Measurements from ENCODE around the gene VPS11.
A peak's percentile ranks its signal among the peaks of the same experiment; 100 is the strongest.

The VPS11 gene

DNA sequence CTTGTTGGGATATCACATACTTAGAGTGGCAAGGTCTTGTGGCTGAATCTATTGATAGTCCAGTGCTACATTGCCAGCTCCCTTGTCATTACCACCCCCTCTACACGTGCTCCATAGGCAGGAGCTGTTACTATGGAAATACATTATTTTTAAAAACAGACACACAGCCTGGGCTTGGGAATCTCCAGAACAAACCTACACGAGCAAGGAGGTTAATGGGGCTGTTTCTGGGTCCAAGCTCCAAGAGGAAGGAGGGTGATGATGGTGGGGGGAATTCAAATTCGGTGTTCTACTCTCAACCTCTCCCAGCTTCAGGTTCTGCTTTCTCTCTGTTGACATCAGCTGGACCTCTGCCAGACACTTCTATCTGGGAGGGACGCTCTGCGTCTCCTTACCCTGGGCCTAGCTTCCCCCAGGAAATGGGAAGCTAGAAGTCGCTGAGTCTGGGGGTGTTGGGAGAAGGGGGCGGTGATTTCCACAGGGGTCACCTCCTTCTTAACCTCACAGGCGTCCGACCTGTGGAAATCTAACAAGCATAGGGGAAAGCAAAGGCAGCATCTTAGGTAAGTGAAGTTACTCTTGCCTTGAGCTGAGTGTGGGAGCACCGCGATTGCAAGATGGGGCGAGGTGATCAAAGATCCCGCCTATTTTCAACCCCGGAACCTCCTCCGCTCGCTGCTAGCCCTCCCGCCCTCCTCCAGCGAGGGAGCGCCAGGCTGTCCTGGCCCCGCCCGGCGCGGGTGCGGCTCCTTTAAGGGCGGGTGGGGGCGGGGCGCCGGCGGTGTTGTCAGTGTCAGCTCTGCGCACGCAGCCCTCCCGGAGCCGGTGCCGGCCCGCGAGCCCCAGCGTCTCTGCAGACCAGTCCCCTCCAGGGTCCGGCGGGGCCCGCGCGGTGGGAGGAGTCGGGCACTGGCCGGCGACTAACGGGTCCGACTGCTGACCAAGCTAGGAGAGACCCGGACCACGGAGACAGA lies 39.2 kb downstream of the VPS11 start, which contains the start of gene C2CD2L:
TSS of gene C2CD2L (plus strand) at position 781 of the 974 bp plus-strand sequence. CDS start 398 bp downstream, outside the sequence.
- peak; percentile 94 for DNase-seq

DNA sequence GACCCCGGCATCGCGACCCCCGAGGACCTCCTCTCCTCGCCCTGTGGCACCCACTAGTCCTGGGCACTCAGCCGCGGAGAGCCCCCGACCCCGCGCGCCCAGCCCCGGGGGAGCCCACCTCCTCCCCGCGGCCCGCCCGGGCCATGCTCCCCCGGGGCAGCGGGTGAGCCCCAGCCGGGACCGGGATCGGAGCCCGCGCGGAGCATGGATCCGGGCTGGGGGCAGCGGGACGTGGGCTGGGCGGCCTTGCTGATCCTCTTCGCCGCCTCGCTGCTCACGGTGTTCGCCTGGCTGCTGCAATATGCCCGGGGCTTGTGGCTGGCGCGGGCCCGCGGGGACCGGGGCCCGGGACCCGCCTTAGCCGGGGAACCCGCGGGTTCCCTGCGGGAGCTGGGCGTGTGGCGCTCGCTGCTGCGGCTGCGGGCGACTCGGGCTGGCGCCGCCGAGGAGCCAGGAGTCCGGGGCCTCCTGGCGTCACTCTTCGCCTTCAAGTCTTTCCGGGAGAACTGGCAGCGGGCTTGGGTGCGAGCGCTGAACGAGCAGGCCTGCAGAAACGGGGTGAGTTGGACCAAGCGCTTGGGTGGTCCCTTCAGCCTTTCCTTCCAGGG lies 40.0 kb downstream of the VPS11 start:
- DNase-seq: no peak

GRCh38 chr11:119108146-119108856 lies 40.7 kb downstream of the VPS11 start:
- DNase-seq: peak; percentile 64

GRCh38 chr11:119108857-119109221 lies 41.2 kb downstream of the VPS11 start:
- no peak for DNase-seq

DNA sequence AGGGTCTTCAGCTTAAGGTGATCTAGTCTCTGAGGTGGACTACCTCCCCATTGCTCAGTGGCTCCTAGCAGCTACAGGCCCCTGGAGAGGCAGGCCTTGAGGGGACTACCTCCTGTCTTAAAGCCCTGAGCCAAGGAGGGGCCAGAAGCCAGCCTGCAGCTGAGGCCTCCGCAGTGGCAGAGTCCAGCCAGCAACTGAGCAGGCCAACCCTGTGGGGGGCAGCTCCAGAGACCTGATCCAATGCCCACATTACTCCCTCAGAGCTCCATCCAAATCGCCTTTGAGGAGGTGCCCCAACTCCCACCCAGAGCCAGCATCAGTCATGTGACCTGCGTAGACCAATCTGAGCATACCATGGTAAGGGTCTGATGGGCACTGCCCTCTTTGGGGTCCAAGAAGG lies 42.2 kb downstream of the VPS11 start:
- DNase-seq: no peak

- DNase-seq: no peak
Measured at GRCh38 chr11:119110439-119110838, 42.8 kb downstream of the VPS11 start.

- DNase-seq: no peak
Measured at GRCh38 chr11:119111361-119111925, 43.8 kb downstream of the VPS11 start.

GRCh38 chr11:119112314-119113020 lies 44.8 kb downstream of the VPS11 start:
- DNase-seq: no peak

DNA sequence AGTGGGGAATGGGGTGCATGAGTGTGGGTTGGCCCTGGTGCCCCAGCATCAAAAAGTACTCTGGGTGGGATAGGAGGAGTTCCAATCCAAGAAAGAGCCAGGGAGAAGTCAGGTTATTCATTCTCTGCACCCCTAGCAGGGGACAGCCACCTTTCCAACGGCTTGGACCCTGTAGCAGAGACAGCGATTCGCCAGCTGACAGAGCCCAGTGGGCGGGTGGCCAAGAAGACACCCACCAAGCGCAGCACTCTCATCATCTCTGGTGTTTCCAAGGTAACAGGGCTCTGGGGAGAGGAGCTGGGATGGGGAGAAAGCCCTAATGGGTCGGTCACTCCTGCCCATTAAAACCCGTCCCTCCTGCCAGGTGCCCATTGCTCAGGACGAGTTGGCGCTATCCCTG lies 46.1 kb downstream of the VPS11 start:
- no peak for DNase-seq

DNA sequence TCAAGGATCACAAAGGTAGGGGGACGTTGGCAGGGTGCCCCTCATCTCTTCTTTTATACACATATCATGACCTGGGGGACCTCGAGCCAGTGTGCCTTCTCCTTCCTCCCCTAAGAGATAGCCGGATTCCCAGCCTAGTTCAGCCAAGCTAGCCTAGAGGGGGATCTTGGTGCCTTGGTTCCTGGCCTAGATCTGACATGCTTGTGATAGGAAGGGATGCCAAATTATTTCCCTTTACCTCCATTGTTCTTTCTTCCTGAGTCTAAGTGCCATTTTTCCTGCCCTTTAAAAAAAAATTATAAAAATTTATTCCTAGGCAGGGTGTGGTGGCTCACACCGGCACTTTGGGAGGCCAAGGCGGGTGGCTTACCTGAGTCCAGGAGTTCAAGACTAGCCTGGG lies 46.7 kb downstream of the VPS11 start:
- DNase-seq: no peak

- no peak for DNase-seq
Measured at GRCh38 chr11:119115484-119116234, 48.0 kb downstream of the VPS11 start.

- DNase-seq: no peak
Measured at GRCh38 chr11:119116235-119116594, 48.6 kb downstream of the VPS11 start.

- no peak for DNase-seq
Measured at GRCh38 chr11:119116601-119117000, 49.0 kb downstream of the VPS11 start.

- DNase-seq: no peak
Measured at GRCh38 chr11:119117004-119117706, 49.5 kb downstream of the VPS11 start.

- DNase-seq: no peak
Measured at GRCh38 chr11:119118227-119118626, 50.6 kb downstream of the VPS11 start.

DNA sequence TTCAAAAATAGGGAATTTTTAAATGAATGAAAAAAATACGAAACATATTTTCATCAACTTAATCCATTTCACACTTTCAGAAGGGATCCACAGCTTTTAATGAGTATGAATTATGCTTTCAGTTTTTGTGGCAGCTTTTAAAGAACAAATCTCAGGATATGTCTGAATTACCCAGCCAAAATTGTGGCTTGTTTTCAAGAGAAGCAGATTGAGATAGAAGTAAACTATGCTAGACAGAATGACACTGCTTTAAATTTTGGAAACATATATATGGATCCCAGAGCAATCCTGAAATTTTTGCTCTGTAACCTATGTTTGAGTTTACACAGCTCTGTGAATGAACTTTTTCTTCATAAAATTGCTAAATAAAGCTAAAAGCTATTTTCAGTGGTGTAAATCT lies 51.3 kb downstream of the VPS11 start:
- DNase-seq: no peak

- peak; percentile 34 for DNase-seq
Measured at GRCh38 chr11:119120639-119121007, 53.0 kb downstream of the VPS11 start.

DNA sequence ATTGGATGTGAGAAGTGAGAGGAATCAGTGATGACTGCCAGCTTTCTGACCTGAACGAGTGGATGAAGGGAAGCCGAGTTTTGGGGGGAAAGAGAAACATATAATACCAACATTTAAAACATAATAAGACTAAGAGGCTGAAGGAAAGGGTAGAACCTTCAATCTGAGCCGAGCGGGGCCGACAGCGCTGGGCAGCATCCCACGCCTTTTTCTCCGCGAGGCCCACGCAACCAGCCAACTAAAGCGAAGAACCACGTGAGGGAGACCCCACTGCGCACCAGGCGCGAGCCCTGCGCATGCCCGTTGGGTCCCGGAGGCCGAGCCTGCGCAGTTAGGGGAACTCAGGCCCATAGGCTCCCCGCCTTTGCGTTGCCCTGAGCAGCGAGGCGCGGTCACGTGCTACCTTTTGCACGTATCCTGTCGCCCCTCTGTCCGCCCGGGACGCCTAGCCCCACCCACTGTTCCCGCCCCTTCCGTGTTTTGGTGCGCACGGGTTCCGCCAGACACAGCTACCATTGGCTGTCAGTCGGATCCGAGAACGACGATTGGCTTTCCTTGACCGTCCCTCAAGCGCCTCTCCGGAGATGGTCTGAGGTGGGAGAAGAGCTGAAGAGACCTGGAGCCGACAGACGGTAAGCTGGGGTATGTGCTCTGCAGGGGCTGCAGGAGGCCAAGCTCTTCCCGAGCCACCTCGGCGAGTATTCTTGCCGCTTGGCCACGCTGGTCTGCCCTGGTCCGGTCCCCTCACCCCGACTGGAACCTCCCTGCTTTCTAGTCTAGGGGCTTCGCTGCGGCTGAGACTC lies 53.6 kb downstream of the VPS11 start, which contains the start of gene HINFP:
TSS of gene HINFP (plus strand) at position 573 of the 803 bp plus-strand sequence. CDS start 5,365 bp downstream, outside the sequence.
- peak; percentile 99 for DNase-seq

DNA sequence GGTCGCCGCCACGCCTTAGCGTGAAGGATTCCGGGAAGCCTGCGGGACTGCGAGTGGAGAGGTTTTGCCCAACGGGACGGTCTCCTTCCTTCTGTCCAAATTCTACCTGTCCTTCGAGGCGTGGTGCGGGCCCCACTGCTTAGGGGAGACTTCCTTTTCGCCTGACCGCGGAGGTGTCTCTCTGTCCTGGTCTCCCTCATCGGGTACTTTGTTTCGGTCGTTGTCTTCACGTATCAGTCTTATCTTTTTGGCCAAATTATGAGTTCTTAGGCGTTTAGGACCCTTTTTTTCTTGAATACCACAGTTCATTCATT lies 54.1 kb downstream of the VPS11 start:
- no peak for DNase-seq

GRCh38 chr11:119125821-119126220 lies 58.2 kb downstream of the VPS11 start:
- no peak for DNase-seq
